Right forelimb (tissue), 1 donor: ENCODE data around the gene TPP2.
A peak's percentile ranks its signal among the peaks of the same experiment; 100 is the strongest.

ENCODE experiments used
- DNase-seq: peaks from one replicate; pipeline ENCODE4 v3.0.0-alpha.2; 2018

The TPP2 gene

DNA sequence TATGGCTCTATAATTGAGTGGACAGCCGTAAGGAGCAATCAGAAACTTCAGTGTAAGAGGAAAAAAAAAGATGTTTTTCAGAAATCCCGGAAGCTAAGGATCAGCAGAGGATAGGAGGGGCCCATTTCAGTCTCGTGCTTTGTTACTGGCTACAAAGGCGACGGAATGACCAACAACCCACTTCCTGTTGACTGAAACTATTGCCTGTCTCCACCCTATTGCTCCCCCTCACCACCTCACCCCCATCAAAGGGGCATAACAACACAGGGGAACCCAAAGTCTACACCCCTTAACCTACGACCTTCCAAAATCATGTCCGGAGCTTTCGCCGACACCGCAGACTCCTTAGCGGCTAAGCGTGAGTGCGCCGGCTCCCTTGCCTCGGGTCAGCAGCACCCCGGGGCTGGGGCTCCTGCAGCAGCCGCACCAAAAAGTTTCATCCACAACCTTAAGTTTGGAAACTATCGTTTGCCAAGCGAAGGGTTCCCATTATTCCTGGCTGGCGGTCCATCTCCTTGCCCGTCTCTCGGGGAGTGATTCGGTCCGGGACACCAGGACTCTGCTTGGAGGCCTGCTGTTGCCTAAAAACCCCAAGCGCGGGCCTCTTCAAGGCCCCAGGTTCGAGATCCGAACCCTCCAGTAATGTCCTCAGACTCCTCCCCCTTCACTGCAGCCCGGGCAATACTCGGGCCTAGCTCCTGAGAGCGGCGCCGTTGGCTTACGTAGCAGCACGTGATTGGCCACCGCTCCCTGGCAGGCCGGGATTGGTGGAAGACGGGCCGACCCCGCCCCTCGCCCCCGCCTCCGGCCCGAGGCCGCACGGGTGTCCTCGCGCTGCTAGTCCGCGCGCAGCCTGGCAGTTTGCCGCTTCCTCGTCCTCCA lies at the start of gene TPP2:
Gene TPP2 (plus strand): TSS at position 840 of the 882 bp plus-strand sequence. CDS start 53 bp downstream, outside the sequence.
- peak; percentile 100 for DNase-seq

DNA sequence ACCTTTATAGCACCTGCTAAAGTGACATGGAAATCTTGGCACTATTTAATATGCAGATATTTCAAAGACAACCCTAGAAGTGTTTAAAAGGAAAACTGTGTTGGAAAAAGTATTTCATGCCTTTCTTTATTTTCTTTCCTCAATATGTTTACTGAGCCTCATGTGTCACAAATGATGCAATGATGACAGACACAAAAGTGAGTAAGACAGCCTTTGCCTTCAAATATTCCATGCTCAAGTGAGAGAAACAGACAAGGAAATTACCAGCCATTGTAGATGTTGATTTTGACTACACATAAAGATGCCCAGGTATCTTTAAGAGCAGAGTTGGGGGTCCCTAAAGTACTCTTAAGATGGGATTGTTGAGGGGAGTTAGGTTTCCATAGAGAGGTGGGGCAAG lies 48.0 kb upstream of the TPP2 start:
- no peak for DNase-seq

DNA sequence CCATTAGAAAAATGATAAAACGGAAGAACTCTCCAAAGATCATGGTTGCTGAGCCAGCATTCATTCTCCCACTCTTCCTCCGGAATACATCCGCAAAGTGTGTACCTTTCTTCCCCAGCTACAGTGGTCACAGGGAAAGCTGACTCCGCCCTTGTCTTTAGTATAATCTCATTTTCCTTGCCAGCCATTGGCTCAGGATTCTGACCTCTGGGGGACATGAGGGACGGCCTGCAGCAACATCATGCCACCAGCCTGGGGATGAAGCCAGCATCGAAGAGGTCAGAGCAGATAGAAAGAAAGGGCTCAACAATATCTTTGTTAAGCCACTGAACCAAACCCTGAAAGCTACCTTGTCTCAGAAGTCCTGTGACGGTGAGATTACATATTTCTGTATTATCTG lies 46.3 kb upstream of the TPP2 start:
- DNase-seq, result no peak

DNA sequence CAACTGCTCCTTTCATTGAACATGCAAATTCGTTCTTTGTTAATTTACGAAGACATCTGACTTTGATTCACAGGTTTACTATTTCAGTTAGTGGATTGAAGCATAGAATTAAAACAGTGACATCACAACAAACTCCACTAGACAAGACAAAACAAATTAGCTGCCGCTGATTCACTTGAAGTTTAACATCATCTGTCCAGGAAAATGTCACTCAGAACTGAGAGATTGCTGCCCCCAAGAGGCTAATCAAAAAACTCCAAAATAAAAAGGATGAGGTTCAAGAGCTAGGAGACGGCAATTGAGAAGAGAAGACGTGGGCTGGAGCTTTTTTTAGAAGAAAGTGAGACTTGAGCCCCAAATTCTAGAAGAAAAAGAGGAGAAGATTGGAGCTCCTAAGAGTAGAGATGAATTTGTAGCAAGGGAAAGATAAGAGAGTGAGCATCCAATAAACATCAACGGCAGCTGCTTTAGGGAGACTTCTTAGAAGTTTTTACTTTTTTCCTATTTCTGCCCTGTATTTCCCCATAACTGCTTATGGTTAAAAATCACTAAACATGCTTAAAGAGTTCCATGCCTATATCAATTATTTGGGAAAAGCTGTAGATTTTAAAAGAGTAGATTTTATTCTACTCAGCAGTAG lies 40.8 kb upstream of the TPP2 start:
- DNase-seq, result no peak

DNA sequence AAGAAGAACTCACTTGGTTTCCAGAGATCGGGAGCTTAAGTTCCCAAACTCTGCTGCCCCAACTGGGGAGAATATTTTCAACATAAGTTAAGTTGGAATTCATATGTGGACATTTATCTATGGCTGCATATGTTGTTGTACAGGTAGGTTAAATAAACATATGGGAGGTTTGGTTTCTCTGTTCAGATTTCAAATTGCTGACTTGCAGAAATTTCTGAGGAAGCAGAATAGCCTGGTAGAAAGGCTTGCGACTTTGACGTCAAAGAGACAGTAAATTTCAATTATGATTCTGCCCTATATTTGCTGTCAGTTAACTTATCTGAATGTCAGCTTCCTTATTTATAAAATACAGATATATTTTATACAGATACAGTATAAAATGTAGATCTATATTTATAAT lies 40.0 kb upstream of the TPP2 start:
- no peak for DNase-seq

DNA sequence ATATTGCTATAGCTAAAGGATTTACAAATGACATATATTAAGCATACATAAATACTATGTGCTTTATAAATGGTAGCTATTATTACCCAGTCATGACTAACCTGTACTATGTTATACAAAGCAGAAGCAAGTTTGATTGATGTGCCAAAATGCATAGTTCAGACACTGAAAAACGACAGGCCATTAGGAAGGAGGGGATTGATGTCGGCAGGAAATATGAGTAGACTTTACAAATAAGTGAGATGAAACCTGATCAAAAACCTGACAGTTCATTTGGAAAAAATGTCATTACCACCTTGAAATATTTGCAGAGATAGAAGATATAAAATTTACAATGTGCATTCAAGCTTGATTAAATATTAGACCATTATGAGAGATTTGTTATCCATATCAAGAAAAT lies 38.8 kb upstream of the TPP2 start:
- DNase-seq, result no peak

DNA sequence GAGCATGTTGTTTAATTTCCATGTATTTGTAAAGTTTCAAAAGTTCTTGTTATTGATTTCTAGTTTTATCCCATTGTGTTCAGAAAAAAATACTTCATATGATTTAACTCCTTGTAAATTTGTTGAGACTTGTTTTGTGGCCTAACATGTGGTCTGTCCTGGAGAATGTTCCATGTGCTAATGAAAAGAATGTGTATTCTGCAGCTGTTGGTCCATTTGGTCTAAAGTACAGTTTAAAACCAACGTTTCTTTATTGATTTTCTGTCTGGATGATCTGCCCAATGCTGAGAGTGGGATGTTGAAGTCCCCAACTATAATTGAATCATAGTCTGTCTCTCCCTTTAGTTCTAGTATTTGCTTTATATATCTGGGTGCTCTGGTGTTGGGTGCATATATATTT lies 34.9 kb upstream of the TPP2 start:
- DNase-seq, result no peak

DNA sequence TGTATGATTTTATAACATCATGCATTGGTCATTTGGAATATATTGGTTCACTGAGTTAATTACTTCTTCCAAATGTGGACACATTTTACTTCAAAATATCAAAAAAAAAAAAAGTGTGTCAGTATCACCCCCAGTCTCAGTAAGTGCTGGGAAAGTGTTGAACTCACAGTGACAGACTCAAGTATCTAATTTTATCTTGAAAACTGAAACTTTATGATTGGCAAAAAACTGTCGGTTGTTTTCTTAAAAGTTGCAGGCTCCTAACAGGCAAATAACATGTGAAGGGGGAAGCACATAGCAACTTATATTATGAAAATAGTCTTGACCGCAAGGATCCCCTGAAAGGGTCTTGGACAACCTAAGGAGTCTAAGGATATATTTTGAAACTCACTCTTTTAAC lies 33.5 kb upstream of the TPP2 start:
- DNase-seq, result no peak

DNA sequence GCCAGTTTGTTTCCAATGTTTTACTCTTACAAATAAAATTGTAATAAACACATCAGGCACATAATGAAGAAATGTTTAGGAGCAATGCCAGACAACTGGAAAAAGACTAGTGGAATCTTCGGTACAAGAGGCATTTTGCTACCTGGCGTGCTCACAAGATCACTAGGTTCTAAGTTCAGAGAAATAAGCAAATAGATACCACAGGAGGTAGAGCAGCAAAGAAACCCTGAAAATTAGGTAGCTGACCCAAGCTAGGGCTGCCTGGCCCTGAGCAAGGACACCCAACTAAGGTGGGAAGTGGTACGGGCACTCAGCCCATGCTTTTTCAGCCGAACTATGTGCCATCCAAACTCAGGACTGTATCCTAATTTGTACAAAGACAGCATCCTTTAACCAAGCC lies 32.2 kb upstream of the TPP2 start:
- DNase-seq, result no peak

DNA sequence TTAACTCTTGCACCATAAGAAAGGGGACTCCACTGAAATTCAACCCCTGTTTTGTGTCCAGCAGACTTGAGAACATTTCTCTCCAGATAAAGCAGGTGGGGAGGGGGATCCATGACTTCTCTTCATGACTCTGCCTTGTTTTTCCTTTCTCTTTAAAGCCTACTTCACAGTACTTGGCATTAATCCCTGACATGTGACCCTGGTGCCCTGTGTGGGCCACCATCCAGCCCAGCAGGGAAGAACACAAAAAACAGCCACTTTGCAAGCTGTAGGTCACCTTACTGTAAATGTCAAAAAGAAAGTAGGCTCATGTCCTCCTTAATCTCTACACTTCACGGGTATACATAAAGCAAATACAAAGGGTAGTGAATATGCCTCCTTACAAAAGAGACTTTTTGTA lies 30.3 kb upstream of the TPP2 start:
- DNase-seq, result no peak

DNA sequence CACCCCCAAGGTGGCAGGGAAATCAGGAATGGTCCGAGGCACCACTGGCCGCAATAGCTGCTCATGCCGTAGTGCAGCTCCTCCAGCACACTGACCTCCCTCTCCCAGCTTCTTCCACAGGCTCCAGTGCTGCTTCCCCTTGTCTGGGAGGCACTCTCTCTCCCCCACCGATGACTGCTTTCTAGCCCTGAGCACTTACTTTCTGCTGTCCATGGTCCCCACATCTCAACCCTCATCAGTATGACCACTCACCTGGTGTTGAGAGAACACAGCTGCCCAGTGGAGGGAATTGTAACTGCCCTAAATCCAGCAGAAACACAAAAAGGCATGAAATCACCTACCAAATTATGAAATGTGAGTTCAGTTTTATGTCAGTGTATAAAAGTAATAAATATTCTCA lies 28.9 kb upstream of the TPP2 start:
- no peak for DNase-seq

DNA sequence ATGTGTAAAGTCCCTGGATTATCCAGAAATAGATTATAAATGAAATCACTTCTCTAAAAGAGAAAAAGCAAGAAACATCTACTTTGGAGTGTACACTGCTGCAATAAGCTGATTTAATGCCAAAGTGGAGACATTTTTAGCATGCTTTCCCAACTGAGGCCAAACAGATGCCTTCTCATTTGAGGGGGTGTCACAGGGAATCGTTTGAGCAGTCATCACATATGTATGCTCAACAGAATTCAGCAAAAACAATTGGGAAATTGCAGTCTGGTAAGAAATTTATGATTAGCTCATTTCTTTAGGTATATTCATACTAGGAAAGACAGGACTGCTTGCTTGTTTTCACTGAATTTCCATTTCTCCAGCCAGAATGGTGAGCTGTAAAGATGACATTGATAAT lies 27.3 kb upstream of the TPP2 start:
- no peak for DNase-seq

DNA sequence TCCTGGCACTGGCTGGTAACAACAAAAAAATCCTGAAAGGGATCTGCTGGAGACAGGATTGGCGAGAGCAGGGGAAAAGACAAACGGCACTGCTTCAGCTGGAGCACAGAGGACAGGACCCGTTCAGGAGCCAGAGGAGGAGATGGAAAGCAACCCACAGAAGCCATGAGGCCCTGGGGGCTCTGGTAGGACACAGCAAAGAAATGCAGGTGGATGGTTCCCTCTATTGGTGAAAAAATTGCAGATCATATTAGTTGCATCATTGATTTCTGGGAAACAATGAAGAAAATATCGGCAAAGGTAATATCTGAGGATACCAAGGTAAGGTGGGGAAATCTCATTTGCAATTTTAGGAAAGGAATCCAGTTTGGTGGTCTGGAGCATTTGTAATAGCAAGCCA lies 25.7 kb upstream of the TPP2 start:
- no peak for DNase-seq

DNA sequence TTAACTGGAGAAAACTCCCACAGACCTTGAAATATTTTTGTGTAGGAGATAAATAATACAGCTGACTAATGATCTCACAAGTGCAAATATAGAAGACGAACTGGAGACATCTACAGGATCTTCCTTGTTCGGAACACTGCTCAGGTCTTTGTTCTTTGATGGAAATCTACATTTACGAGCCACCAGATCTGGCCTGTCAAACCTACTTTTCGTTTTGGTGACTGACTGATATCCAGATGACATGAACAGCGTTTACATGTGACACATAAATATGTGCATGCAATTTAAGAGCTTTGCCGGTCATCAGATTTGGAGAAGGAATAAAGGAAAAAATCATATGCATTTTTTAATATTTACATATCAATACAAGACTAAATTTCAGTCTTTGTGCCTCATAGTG lies 24.5 kb upstream of the TPP2 start:
- no peak for DNase-seq

DNA sequence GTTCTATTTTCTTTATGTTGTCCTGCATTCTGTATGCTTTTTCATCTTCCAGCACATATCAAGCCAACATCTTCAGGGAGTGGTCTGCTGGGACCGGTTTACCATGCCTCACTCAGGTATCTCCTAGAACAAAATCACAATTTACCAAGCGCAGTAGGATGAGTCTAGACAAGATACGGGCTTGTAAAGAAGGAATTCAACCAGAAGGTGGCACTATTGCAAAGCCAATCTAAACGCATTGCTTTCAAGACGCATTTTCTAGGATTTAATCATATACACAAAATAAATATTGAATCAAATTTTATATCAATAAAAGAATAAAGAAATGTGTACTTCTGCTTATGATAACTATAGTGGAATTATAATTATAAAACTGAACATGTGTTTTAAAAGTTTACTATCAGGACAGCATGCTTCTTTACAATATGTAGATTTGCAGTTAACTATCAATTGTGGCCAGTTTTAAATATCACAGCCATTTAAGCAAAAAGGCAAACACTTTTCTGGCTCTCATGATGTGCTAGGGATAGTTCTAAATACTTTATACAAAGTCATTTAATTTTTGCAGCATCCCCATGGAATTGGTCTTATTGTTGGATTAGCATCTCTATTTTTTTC lies 16.1 kb upstream of the TPP2 start:
- no peak for DNase-seq

DNA sequence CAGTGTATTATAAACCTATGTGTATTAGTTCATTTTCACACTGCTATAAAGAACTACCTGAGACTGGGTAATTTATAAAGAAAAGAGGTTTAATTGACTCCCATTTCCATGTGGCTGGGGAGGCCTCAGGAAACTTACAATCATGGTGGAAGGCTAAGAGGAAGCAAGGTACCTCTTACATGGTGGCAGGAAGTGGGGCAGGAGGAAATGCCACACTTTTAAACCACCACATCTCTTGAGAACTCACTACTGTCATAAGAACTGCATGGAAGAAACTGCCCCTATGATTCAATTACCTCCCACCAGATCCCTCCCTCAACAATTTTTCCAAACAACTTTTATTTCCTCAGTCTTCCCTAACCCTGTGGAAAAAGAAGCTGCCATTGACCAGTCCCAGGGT lies 14.5 kb upstream of the TPP2 start:
- DNase-seq, result no peak

DNA sequence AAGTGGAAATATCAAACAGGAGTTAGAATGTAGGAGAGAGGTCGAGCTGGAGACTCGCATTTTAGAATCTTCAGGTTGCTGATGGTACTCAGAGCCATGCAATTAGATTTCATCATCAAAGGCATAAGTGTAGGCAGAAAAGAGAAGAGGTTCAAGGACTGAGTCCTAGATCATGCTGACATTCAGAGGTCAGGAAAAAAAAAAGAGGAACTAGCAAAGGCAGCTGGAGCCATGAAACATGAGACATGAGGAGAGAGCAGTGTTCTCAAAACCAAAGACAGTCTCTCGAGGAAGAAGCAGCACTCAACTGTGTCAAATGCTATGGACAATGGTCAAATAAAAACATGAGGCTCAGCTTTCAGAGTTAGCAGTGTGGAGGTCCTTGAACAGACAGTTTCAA lies 12.4 kb upstream of the TPP2 start:
- no peak for DNase-seq

DNA sequence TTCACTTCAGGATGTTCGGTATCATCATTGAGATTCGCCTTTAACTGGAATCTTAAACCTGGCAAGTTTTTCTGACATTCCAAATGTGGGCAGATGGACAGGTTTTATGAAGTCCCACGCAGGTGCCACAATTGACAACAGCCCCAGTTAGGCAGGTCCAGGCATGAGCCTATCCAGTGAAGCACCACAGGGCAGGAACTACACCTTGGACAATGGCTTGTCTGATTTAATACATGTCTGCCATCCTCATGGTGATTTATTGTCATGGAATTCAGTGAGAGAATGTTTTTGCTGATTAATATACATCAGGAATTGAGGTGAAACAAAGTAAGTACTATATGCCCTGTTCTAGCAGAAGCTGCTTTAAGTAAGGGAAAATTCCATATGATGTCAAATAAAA lies 10.2 kb upstream of the TPP2 start:
- no peak for DNase-seq

DNA sequence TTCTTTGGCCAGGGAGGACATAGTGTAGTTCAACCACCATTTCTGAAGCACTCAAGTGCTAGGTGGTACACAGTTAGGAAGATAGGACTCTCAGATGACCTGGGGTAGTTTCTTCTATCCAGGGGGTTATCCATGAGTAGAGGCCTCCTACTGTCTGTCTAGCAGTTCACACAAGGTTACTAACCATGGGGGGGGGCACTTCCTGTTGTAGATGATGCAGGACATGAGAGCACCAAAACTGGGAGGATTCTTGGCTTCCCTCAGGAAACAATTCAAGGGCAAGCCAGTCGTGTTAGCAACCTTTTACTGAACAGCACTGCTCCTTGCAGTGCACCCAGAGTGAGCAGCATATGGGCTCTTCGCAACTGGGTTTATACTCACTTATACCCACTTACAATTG lies 8.9 kb upstream of the TPP2 start:
- DNase-seq, result no peak

DNA sequence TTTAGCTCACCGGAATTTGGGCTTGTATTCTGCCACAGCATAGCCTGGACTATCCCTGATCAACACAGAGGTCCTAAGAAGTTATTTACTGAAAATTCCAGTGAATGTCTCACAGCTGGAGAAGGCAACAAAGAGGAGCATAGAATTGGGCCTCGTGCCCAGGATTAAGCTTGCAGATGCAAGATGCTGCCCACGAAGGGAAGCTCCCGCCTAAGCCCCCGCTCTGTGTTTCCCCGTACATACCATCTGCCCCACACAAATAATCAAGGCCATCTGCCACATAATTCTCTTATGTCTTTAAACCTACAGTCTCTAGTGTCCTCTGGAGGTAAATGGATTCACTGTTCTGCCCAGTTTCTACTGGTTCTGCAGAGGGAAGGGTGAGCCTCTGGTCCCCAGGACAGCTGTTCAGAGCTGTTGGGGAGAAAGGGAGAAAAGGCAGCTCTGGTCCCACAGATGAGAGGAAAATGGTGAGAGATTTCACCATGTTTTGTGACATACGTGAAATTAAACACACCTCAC lies 7.4 kb upstream of the TPP2 start:
- no peak for DNase-seq

DNA sequence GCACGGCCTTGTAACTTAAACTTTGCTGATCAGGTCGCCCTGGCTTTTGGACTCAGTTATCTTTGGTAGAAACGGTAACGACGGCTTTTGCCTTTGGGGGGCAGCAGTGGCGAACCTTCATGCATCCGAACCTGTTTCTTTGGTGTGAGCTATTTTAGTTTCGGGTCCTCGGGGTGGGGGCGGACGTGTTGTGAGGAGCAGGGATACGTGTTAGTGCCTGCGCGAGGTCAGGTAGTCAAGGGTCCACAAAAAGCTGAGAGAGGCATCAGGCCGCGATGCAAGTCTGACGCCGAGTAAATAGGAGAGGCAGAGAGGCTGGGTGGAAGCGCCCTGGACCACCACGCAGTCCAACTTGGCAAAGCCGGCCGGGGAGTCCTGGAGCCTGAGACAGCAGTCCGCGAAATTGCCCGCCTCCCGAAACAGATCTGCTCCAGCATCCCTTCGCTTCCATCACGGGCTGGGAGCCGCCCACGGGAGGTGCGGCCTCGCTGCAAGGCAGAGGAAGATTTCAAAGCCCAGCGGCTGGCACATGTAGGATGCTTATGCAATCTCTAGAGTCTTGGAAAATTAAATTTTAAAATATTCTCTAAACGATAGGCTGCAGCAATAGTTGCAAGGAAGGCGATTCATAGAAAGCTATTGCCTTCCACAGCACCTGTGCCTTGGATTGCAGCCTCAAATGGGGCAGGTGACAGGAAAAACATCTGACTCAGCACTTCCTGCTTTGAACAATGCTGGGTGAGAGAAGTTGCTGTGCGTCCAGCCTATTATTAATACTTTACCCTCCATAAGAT lies 4.6 kb upstream of the TPP2 start:
- DNase-seq, result peak; percentile 84

DNA sequence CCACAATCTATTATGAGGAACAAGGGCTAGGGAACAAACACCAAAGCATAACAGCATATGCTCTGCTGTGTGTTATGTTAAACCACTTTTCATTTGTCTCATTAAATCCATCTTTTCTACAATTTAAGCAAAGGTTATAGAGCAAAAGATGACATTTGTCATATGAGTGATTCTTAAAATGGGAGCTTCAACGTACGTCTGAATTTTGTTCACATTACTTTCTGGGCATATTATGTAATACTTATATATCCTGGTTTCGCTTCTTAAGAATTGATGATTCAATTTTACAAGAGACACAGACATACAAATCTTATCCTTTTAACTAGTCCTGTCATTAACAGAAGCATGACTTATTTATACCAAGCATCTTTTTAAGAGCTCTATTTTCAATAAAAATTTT lies 3.3 kb upstream of the TPP2 start:
- DNase-seq, result no peak
